OCI-LY1 (cell line): ENCODE data around the gene SPTB.

Experiments used
- EZH2 ChIP-seq: fragments of 200-600 bp; sonication (generic), shearing (Covaris generic); IDR thresholded peaks from 2 replicates; pipeline ENCODE4 v1.8.0; 2017; ENCODE audit warnings: borderline replicate concordance, mixed run types, mild to moderate bottlenecking, antibody characterized with exemption, low read length, moderate library complexity, mixed read lengths
- TF ChIP-seq, protein P1 (sequence below): fragments of 200-600 bp; sonication (generic), shearing (Covaris generic); IDR thresholded peaks from 2 replicates; pipeline ENCODE4 v1.5.1; 2017; ENCODE audit warnings: mild to moderate bottlenecking, antibody characterized with exemption, low read length, moderate library complexity, mixed read lengths

DNA sequence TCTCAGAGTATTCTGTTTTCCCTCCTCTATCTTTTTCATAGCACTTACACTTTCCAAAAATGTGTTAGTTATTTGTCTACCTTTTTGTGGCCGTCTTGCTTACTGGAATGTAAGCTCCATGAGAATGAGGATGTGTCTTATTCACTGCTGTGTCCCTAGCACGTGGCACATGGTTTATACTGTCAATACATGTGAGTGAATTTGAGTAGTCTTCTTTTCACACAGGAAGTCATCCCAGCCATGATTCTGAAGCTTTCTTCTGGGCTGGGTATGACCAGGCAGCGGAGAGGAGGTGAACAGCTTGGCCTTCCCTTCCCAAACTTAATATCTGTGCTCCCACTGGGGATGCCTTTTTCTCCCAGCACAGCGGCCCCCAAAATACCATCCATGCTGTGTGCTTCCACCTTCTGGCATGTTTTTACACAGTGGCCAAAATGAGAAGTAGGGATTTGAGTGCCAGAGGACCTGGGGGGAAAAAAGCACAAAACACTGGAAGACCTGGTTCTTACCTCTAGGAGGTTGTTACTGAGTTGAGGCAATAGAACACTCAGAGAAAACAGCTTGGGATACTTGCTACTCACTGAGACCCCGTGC lies 165.2 kb downstream of the SPTB start:
- TF ChIP-seq, protein P1, sequence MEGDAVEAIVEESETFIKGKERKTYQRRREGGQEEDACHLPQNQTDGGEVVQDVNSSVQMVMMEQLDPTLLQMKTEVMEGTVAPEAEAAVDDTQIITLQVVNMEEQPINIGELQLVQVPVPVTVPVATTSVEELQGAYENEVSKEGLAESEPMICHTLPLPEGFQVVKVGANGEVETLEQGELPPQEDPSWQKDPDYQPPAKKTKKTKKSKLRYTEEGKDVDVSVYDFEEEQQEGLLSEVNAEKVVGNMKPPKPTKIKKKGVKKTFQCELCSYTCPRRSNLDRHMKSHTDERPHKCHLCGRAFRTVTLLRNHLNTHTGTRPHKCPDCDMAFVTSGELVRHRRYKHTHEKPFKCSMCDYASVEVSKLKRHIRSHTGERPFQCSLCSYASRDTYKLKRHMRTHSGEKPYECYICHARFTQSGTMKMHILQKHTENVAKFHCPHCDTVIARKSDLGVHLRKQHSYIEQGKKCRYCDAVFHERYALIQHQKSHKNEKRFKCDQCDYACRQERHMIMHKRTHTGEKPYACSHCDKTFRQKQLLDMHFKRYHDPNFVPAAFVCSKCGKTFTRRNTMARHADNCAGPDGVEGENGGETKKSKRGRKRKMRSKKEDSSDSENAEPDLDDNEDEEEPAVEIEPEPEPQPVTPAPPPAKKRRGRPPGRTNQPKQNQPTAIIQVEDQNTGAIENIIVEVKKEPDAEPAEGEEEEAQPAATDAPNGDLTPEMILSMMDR = no peak
- no peak for TF ChIP-seq EZH2
